SK-N-DZ (cell line): ENCODE results near the gene GGA1.
"Not testable (repeated sequence)": the region's sequence is repeated elsewhere in the genome, so short reads cannot be mapped to it uniquely, and the experiment has no call there.

Experiments used
- DNase-seq: peaks from one replicate; pipeline ENCODE4 v3.0.0-alpha.2; 2015; ENCODE audit warnings: low spot score

The GGA1 gene

DNA sequence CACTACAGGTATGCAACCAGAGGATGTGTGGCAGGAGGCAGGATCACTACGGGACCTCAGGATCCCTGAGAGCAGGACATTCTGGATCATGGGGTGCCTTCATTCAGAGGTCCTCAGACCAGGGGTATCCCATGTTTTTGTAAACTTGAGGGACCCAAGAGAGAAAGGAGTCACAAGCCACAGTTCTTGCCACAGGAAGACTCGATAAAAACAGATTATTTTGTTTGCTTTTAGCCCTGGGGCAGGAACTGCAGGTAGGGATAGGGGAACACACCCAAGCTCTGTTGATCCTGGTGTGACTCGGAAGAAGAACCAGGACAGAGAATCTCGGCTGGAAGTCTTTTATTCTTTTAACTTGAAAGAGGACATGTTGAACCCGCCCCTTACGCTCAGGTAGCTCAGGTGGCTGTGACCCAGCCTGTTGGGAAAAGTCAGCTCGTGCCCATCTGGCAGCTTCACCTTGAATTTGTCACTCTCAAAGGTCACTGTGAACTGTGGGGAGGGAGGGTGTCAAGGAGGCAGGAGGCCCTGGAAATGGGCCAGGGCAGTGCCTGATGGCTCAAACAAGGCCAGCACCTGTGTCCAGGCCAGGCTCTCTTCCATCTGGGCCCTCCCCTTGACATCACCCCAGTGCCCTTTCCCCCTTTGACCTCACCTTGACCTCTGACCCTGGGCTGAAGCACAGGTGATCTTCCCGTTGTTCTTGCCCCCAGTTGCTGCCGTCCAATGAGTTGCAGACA is 38.5 kb upstream of the GGA1 start:
- no peak for DNase-seq

DNA sequence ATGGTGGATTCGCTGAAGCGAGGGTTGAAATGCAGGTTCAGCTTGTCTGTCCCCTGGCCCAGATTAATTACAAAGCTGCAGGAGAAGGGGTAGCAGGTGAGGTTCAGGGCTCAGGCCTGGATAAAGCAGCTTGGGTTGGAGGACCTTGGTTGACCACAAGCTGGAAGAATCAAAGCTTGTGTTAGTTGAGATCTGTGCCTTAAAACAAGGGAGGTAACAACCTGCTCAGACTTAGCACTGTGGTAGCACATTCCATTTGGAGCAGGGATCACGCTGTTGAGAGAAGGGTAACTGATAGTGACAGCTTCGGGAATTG is 38.0 kb upstream of the GGA1 start:
- no peak for DNase-seq

DNA sequence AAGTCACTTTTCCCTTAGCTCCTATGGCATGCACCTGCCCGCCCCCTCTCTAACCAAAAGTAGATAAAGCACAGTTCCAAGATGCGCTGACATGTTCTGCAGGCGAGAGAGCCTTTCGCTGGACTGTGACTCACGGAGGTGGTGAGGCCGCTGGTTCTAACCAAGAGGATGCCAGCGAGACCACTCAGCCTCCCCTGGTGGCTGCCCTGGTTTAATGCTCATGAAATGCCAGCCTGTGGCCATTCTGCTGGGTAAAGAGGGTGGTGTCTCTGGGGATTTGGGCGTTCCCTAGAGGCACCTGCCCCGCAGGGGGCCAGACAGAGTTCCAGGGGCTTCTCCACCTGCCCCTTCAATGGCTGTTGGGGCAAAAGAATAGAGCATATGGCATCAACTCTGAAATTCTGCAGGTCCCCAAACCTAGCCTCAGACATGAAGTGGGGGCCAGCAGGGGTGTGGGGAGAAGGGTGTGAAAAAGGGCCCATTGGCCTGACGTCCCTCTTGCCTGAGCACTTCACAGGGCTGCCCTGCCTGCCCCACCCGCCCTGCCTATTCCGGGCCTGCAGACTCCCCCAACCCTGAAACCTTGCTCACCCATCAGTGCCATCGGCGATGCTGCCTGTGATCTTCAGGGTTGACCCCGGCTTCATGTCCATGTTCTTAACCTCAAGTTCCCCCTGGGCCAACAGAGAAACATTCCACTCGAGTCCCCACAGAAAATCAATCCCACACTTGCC is 37.2 kb upstream of the GGA1 start:
- no peak for DNase-seq

DNA sequence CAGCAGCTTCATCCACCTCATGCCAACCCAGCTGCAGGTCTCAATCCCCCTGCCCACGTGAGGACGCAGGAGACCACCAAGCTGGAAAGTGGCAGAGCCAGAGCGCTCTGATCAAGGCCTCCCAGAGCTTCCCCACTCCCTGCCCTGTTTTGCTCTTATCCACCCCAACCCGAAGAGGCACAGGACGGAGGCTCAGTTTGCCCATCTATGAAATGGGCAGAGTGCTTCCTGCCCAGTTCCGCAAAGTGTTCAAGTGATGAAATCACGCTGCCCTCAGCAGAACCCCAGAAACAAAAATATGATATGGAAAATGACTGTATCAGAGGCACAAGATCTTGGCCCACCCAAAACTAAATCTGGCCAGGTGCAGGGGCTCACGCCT is 36.7 kb upstream of the GGA1 start:
- DNase-seq = no peak

DNA sequence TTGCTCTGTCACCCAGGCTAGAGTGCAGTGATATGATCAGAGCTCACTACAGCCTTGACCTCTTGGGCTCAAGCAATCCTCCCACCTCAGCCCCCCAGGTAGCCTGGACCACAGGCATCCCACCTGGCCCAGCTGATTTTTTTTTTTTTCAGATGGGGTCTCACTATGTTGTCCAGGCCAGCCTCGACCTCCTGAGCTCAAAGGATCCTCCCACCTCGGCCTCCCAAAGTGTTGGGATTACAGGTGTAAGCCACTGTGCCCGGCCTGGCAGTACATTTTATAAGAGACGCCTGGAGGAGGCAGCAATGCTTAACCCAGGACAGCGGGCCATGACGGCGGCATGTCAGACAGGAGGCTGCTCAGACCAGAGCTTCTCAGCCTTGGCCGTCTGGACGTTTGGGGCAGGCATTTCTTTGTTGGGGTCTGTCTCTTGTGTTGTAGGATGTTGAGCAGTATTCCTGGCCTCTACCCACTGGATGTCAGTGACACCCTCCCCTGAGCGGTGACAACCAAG is 33.1 kb upstream of the GGA1 start:
- DNase-seq = no peak

DNA sequence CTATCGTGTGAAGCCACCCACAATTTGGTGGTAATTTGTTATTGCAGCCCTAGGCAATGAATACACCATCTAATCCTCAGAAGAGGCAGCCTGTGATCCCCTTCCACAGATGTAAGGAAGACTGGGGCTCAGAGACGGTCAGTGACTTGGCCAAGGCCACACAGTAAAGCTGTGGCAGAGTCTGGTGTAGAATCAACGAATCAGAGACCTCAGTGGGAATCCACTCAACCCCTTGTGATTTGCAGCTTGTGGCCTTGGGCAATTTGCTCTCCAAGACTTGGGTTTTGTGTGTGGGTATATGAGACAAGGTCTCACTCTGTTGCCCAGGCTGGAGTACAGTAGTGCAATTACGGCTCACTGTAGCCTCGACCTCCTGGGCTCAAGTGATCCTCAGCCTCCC is 30.6 kb upstream of the GGA1 start:
- no peak for DNase-seq

DNA sequence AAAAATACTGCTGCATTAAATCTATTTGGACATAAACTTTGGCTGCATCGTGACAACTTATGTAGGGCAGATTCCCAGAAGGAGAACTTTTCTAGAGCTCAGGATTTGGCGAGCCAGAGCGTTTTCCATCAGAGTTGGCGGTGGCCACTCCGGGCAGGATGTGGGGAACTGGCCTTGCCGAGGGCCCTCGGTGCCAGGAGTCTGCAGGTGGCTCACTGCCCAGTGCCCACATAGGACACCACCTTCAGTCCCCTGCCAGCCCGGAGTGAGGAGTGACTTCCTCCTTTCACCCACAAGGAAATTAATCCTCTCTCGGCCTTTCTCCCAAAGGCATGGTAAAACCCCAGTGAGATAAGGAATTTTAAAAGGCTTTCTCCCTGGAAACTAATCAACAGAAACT is 27.1 kb upstream of the GGA1 start:
- DNase-seq = no peak

DNA sequence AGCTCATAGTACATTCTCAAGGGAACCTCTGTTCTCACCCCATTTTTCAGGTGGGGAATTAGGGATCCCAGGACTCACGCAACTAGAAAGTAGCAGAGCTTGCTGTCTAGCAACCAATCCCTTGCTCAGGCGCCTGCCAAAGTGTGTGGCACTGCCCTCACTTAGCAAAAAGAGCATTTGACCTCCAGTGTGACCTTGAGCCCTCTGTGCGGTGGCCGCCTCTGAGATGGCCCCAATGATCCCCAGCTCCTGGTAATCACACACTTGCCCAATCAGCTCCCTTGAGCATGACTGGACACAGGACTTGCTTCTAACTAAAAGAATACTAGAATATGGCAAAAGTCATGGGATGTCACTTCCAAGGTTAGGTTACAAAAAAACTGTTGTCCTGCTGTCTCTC is 26.1 kb upstream of the GGA1 start:
- DNase-seq = no peak

DNA sequence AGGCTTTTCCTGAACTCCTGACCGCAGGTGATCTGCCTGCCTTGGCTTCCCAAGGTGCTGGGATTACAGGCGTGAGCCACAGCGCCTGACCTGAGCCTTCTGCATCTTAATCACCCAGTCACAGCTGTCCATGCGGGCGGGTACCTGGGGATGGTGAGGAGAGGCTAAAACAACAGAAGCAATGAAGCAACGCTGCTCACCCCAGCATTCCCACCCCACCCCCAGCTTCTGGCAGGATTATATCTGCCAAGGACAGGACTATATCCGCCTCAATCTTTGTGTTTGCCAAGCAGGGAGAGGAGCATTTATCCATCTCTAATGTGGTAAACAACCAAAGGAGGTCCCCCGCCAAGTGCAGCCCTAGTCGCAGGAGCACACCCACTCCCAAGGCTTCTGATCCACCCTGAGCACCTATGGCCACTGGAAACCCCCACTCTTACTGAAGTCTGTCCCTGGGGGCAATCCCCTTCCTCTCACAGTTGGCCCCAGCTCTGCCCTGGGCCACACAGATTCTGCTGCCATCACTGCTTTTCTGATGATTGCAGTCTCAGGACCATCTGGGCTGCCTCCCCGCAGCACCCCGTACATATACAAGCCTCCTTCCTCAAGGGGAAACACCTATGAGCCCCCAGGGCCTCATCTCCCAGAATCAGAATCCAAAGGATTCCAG is 20.0 kb upstream of the GGA1 start:
- no peak for DNase-seq

DNA sequence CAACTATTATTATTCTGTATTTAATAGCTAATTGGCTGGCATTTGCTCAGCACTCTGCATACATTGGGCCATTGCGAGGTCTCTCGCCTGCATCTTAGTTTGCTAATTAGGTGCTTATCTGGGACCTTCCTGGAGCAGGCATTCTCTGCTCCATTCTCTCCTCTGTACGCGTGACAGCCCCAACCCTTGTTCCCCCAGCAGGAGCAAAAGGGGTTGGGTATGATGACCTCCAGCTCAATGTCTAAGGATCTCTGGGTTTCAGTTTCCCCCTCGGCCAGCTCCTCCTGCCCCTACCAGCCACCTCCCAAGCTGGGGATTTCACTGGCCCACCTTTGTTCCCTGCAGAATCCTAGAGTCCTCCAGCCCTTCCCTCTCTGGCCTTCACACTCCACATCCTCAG is 19.0 kb upstream of the GGA1 start:
- no peak for DNase-seq

DNA sequence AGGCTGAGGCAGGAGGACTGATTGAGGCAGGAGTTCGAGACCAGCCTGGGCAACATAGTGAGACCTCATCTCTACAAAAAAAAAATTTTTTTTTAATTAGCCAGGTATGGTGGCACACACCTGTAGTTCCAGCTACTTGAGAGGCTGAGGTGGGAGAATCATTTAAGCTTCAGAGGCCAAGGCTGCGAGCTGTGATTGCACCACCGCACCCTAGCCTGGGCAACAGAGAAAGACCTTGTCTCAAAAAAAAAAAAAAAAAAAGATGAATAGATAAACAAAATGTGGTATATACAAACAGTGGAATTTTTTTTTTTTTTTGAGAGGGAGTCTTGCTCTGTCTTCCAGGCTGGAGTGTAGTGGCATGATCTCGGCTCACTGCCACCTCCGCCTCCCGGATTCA is 17.6 kb upstream of the GGA1 start:
- DNase-seq = not testable (repeated sequence)

DNA sequence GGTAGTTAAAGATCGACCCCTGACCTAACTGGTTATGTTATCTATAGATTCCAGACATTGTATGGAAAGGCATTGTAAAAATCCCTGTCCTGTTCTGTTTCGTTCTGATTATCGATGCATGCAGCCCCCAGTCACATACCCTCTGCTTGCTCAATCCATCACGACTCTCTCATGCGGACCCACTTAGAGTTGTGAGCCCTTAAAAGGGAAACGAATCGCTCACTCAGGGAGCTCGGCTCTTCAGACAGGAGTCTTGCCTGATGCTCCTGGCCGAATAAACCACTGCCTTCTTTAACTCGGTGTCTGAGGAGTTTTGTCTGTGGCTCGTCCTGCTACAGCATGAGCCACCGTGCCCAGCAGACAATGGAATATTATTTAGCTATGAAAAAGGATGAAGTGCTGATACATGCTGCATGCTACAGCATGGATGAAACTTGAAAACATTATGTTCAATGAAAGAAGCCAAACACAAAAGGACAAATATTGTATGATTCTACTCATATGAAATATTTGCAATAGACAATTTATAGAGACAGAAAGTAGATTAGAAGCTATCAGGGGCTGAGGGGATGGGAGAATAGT is 16.7 kb upstream of the GGA1 start:
- DNase-seq = no peak

DNA sequence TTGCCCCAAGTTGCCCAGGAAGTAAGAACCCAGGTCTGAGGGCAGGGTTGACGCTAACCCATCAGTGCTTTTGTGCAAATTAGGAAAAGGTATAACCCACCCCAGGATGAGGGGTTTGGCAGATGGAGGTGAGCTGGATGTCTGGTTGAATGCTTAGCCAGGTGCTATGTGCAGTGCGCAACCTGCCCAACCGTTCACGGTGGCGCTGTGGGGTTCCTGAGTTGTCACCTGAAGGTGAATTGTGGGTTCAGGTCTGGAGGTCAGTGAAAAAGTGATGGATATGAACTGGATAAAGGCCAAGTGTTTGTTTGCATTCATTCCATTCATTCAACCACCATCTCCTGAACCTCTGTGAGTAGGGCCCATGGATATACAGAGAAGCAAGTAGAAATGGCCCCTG is 14.4 kb upstream of the GGA1 start:
- DNase-seq = no peak

DNA sequence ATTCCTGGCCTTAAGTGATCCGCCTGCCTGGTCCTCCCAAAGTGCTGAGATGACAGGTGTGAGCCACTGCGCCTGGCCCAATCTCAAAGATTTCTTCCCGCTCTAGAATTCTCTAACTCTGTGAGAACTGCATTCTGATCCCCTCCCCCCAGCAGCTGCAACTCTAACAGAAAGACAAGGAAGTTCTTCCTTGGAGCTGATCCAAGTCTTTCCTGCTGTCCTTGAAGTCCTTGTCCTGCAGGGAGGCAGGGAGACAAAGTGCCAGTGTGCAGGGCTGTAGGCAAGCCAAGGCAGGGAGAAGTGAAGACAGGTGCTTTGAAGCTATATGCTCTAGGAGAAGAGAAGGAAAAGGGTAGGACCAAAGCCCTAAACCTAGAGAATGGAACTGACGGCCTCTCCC is 9.5 kb upstream of the GGA1 start:
- no peak for DNase-seq

DNA sequence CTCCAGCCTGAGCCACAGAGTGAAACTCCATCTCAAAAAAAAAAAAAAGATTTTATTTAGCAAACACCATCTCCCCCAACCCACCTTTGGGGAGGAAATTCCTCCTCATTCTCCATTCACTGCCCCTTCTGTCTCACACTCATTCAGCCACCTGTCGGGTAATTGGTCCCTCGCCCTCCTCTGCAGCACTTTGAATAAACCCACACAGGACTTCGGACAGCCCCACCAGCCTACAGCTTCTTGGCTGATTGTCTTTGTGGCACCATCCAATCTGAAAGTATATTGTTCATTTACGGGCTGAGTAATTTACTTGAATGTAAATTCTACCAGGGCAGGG is 7.5 kb upstream of the GGA1 start:
- DNase-seq = no peak

DNA sequence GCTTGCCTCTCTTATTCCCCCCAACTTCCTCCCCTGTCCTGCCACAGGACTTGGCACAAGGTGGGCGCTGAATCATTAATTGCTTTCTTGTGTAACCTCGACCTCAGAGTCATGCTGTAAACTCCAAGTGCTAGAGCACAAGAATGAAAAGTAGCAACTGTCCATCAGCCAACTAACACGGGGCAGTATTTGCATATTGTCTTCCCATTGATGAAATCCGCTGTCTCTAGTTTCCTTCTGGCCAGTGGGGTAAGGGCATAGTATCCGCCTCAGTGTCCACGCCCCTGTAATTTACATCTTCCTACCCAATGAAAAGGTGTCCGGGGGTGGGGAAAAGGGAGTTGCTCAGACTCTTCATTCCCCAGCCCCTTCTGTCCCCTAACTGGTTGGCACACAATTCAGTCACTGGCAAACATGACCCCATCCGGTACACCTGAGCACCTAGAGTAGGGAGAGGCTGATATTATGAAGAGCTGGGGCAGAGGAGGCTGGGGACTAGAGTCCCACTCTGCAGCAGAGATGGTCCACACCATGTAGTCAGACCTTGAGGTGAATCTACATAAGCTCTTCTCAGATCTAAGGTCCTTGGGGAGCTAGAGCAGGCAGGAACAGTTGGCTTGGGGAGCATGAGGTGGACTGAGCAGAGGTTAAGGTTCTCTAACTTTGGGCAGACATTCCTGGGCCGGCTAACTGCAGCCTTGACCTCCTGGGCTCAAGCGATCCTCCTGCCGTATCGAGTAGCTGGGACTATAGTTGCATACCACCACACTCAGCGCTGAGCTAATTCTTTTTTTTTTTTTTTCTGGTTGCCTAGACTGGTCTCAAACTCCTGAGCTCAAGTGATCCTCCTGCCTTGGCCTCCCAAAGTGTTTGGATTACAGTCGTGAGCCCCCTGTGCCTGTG is 6.8 kb upstream of the GGA1 start:
- no peak for DNase-seq

DNA sequence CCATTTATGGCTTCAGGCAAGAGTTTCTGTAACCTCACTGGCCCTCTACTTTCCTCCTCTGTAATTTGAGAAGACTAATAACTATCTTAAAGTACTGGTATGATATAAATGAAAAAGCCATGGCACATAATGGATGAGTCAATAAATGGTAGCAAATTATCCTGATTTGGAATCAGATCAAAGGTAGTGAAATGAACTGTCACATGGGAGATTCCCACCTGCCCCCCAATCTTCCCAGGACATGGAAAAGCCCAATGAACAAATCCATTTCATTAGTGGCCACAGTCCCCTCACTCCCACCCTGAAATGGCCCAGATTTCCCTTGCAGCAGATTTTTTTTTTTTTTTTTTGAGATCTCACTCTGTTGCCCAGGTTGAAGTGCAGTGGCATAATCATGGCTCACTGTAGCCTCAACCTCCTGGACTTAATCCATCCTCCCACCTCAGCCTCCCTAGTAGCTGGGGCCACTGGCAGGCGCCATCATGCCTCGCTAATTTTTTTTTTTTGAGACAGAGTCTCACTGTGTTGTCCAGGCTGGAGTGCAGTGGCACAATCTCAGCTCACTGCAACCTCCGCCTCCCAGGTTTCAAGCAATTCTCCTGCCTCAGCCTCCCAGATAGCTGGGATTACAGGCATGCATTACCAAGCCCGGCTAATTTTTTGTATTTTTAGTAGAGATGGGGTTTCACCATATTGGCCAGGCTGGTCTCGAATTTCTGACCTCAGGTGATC is 5.9 kb upstream of the GGA1 start:
- DNase-seq = not testable (repeated sequence)

DNA sequence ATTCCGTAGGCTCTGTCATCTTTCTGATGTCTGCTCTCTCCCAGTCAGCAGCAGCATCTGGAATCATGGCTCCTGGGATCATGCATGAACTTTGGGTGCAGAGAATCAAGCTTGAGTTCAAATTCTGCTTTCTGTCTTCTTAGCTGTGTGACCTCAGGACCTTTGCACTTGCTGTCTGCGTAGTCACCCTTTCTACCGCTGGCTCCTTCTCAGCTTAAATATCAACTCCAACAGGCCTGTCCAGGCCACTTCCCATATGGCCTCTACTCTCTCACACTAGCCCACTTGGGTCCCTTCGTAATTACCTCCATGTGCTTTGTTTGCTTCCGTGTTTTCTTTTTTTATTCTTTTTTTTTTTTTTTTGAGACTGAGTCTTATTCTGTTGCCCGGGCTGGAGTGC is 4.6 kb upstream of the GGA1 start:
- no peak for DNase-seq

DNA sequence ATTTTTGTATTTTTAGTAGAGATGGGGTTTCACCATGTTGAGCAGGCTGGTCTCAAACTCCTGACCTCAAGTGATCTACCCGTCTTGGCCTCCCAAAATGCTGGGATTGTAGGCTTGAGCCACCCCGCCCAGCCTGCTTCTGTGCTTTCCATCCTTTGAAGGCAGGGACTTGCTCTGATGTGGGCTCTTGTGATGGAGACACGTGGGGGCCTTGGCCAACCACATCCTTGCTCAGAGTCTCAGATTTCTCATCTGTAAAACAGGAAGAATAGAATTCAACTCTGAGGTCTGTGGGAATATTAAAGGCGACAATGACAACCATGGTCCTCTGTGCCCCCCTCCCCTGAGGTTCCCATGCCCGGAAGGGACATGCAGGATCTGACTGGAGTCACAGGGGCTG is 3.8 kb upstream of the GGA1 start:
- DNase-seq = no peak

DNA sequence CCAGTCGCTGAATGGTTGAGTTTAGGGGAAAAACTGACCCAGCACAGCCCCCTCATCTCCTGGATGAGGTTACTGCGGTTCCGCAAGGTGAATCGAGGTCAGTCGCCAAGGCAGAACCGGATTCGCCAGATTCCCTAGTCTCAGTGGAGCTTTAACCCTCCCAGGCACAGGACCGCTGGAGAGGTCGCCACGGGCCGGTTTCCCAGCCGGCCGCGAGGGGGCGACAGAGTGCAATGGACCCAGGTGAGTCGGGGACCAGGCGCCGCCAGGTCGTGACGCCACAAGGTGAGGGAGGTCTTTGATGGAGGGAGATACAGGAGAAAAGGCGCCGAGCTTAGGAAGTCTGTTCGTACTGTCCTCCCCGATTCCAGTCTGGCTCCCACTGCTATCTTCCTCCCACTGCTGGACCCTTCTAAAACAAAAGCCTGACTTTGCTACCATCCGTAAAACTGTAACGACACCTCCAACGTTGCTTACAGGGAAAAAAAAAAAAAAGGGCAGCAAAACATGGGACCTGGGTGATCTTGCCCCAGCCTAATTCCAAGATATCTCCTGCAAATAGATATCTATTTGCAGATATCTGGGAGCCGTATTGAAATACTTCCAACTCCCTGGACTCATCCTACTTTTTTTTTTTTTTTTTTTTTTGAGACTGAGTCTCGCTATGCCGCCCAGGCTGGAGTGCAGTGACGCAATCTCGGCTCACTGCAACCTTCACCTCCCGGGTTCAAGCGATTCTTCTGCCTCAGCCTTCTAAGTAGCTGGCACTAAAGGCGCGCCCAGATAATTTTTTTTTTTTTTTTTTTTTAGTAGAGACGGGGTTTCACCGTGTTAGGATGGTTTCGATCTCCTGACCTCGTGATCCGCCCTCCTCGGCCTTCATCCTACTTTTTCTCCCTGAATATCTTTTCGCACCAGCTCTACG is 1.4 kb upstream of the GGA1 start:
- DNase-seq = peak; percentile 66
